HG03095 (cell line): ENCODE data around the gene RSL1D1.
"Not testable (repeated sequence)": the region's sequence is repeated elsewhere in the genome, so short reads cannot be mapped to it uniquely, and the experiment has no call there.

ENCODE experiments used
- ATAC-seq: cut with Tn5 transposase; IDR thresholded peaks from one replicate; pipeline ENCODE4 v1.9.1; 2021; ENCODE audit warnings: moderate library complexity; ENCODE audit not compliant: unreplicated experiment

RSL1D1 gene

DNA sequence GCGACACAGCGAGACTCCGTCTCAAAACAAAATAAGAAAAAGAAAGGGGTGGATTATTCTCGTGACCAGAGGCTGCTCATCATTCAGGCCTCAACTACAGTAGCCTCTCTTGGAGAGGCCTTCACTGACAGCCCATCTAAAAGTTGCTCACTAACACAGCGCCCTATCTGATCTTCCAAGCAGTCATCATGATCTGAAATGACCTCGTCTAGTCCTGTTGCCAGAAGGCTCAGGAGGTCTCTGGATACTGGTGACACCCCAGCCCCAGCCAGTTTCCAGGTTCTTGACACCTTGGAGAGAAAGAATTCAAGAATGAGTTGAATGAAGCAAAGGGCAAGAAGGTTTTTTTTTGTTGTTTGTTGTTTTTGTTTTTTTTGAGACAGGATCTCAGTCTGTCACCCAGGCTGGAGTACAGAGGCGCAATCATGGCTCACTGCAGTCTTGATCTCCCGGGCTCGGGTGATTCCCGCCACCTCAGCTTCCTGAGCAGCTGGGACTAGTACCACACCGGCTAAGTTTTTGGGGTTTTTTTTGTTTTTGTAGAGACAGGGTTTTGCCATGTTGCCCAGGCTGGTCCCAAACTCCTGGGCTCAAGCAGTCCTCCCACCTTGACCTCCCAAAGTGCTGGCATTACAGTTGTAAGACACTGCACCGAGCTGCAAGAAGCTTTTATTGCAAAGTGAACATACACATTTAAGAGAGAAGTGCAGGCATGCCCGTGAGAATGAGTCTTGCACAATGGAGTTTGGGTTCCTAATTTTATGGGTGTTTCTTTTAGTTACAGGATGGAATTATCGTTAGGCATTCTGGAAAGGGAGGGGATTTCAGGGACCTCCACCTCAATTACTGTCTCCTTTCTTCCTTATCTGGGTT lies 51.6 kb downstream of the RSL1D1 start:
- ATAC-seq, result no peak

DNA sequence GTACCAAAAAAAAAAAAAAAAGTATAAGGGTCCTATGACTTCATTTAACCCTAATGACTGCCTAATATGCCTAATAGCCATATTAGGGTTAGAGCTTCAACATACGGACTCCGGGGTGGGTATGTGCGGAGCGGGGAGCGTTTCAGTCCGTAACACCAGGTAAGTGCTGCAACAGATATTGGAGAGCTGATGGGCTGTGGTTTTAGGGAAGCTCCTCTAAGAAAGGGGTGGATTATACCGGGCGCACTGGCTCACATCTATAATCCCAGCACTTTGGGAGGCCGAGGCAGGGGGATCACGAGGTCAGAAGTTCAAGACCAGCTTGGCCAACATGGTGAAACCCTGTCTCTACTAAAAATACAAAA lies 52.3 kb downstream of the RSL1D1 start:
- no peak for ATAC-seq

DNA sequence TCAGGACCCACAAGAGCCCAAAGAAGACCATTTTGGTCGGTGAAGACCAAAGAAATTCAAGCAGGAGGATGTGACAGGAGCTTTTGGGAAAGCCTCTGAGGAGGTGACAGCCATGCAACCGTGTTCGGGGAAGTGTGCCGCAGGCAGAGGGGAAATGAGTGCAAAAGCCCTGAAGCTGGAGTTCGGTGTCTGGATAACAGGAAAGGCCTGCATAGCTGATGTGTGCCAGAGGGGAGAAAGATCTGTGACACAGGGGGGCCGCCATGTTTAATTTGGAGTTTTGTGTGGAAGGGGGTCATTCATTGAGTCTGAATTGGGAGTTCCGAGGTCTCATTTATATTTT lies 53.4 kb downstream of the RSL1D1 start:
- ATAC-seq, result no peak

DNA sequence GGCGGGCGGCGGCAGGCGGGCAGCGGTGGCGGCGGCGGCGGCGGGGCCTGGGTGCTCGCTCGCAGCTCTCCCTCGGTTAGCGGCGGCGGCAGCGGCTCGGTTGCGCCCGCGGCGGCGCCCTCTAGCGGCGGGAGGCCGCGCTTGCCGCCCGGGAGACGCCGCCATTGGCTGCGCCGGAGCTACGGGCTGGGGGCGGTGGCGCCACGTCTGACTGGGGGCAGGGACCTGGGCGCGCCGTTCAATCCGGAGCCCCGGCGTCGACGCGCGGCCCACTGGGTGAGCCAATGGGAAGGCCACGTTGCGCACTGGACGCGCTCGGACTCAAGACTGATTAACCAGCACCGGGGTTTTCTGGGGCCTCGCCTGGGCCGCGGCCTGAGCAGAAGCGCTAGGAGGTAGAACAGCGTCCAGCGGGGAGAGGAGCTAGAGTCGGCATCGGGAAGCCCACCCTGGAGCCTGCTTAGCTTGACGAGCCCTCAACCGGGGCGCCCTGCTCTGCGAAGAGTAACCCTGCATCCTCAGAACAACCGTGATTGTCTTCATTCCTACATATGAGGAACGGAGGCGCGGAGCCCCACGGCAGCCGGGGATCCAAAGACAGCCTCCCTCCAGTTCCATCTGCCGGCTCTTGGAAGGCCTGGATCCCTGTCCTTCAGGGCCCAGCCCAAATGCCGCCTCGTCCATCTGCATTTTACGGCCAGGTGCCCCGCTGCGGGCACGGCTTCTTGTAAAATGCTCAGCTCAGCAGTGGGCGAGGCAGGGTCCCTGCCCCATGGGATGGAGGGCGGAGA lies 54.0 kb downstream of the RSL1D1 start, which contains the start of gene ZC3H7A:
ZC3H7A (minus strand) TSS at position 93 of the 791 bp plus-strand sequence. CDS start 14,904 bp downstream, outside the sequence.
- peak; percentile 82 for ATAC-seq

DNA sequence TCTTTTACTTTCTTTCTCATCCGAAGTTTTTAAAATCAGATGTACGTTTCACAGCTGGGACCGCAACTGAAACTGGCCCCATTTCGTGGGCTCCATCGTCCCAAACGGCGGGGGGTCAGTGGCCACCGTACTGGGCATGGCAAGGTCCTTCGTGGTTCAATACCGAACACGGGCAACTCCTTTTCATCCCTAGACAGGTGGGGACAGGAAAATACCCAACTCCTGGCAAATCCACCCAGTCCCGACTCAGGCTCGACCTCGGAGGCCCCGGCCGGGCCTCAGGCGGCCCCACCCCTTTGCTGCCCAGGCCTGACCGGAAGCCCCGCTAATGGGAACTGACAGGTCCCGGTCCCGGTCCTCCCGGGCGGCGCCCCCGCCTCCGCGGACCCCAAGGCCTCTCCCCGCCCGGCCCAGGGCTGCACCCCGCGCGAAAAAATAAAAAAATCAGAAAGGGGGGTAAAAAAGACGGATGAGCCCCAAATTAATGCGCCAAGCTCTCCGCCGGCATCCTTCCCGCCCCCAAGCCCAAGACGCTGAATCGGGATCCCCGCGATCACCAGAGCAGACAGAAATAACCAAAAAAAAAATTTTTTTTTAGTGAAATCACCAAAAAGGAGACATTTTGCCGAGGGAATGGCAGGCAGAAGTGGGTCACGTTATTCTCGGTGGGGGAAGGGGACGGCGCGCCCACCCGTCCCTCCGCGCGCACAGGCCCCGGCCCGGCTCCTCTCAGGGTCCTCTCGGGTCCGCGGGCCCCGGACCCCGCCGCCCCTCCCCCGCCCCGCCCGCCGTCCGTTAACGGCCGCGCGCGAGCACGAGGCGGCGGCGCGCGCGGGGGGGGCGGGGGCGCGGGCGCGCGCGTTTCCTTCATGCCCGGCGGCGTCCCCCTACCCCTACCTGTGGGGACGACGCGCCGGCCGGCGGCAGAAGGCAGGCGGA lies 54.8 kb downstream of the RSL1D1 start:
- peak; percentile 4 for ATAC-seq

DNA sequence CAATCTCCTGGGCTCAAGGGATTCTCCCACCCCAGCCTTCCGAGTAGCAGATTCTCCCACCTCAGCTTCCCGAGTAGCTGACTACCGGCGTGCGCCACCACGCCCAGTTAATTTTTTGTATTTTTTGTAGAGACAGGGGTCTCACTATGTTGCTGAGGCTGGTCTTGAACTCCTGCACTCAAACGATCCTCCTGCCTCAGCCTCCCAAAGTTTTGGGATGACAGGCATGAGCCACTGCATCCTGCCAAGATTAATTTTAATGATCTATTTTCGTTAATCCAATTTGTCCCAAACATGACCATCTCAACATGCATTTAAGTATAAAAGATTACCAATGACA lies 55.5 kb downstream of the RSL1D1 start:
- ATAC-seq, result no peak

DNA sequence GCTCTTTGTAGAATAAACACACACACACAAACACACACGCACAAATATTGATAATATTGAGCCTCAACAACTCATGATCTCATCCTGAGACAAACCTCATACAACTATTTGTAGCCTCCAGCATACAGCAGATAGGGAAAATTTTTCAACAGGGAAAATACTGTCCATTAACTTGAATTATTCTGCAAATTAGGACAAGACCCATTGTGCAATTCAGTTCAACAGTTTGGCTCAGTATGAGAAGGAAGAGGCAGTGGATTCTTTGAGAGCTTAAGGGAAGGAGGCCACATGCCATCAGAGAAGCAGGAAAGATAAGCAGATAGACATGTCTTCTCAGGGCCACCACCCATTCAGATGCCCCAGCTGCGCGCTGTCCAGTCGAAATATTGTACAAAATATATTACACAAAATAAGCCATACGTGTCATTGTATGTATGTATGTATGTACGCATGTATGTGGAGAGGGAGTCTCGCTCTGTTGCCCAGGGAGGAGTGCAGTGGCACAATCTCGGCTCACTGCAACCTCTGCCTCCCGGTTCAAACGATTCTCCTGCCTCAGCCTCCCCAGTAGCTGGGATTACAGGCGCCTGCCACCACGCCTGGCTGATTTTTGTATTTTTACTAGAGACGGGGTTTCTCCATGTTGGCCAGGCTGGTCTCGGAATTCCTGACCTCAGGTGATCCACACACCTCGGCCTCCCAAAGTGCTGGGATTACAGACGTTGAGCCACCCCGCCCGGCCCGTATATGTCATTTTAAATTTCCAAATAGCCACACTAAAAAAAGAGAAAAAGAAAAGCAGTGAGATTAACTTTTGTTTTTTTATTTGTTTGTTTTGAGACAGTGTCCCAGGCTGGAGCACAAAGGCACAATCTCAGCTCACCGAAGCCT lies 56.1 kb downstream of the RSL1D1 start:
- ATAC-seq, result no peak

DNA sequence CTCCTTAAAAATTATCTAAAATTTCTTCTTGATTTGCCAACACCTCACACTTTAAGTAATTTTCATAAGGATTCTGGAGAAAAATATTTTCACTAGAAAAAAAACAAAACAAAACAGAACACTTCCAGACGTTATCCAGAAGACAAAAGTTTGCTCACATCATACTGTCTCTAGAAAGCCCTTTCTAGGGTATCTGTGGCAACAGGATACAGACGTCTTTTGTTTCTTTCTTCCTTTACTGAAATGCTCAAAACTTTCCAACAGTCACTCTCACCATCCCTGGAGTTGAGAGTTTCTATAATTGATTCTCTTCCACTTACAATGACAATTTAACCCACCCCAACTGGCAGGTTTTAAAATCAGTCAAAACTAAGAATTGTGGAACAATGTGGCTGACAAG lies 56.9 kb downstream of the RSL1D1 start:
- ATAC-seq, result no peak

DNA sequence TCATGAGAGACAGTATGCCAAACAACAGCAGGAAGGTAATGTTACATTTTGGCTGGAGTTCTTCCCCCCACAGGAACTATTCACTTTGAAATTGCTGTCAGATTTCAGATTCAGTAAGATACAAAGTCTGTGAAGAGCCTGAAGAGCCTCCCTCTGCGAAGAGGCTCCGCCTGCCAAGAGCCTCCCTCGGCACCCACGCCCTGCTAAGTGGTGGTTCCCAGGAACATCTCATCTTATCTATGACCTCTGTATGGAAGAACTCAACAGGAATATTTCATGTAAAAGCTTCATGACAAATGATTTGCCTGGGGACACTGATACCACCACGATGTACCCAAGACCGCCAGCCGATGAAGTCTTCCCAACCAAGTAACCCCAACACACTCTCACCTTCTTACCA lies 57.5 kb downstream of the RSL1D1 start:
- no peak for ATAC-seq

DNA sequence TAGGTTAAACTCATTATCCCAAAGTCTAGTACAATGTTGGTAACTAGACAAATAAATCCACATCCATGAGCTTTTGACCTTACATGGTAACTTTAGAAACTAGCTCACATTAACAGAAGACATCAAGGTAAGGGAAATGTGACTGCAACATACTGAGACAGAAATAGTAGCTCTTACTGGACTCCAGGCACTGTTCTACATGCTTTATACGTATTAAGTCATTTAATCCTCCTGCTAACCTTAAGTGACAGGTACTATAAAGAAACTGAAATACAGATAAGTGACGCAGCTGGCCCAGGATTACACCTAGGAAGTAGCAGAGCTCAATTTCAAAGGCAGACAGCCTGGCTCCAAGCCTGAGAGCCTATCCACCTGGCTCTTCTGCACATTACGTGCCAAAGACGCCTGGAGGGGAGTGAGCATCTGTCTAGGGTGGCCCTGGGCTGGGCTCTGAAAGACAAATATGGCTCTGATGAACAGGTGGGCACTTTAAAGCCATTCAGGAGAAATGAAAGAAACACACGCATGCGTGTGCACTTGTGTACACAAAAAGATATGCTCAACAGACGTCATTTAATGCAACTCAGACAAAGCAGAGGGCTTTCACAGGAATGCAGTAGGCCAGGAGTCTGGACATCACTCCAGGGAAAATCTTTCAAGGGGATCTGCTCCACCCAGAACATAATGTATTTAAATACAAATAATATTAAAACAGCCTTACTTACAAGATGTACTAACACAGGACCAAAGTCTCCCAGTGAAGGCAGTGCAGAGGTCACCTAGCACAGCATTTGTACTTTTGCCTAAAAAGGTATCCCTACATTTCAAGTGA lies 58.7 kb downstream of the RSL1D1 start:
- ATAC-seq, result no peak

DNA sequence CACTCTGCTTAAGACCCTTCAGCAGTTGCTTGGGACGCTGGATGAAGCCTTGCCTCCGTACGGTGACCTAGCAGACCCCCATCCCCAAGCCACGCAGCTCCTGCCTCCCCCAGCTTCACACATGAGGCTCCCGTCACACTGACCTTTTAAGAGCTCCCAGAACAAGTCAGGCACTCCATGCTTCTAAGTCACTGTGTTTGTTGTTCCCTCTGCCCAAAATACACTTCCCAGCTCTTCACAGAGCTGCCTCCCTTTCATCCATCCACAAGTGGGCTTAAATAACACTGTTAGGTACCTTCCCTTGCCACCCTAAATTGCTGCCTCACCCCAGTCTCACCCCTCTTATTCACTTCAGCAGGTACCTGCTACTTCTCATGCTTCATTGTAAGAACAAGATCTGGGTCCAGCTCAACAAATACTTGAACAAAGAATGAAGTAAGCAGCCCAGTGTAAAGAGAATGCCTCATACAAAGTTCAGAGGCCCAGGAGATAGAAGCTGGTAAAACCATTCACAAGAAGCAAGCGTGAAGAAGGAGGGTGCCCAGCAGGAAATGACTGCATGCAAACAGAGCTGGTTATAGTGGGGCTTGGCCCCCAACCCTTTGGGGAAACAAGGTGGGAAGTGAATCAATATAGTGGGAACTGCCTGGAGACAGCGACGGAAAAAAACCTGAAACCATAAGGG lies 60.1 kb downstream of the RSL1D1 start:
- ATAC-seq, result no peak

DNA sequence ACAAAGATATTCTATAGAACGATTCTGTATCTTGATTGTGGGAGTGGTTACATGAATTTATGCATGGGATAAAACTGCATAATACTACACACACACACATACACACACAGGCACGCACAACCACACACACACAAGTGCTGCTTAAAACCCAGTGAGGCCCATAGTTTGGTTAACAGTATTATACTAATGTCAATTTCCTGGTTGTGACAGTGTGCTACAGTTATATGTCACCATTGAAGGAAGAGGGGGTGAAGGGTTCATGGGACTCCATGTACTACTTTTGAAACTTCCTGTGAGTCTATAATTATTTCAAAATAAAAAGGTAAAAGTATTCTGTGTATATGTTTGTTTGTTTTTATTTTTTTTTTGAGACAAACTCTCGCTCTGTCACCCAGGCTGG lies 62.4 kb downstream of the RSL1D1 start:
- no peak for ATAC-seq

DNA sequence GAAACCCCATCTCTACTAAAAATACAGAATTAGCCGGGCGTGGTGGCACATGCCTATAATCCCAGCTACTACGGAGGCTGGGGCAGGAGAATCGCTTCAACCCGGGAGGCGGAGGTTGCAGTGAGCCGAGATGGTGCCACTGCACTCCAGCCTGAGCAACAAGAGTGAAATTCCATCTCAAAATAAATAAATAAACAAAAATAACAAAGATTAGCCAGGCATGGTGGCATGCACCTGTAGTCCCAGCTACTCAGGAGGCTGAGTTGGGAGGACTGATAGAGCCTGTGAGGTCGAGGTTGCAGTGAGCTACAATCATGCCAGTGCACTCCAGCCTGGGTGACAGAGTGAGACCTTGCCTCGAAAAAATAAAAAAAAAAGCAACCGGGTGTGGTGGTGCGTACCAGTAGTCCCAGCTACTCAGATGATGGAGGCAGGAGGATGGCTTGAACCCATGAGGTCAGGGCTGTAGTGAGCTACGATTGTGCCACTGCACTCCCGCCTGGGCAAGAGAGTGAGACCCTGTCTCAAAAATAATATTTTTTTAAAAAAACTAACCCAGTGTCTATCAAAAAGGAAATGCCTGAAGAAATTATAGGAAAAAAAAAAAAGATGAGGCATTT lies 66.3 kb downstream of the RSL1D1 start:
- not testable (repeated sequence) for ATAC-seq

DNA sequence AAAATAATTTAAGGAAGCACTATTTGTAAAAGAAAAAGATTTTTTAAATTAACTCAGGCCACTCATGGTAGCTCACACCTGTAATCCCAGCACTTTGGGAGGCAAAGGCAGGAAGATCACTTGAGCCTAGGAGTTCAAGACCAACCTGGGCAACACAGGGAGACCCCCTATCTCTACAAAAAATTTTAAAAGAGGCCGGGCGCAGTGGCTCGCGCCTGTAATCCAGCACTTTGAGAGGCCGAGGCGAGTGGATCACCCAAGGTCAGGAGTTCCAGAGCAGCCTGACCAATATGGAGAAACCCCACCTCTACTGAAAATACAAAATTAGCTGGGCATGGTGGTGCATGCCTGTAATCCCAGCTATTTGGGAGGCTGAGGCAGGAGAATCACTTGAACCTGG lies 67.0 kb downstream of the RSL1D1 start:
- not testable (repeated sequence) for ATAC-seq

DNA sequence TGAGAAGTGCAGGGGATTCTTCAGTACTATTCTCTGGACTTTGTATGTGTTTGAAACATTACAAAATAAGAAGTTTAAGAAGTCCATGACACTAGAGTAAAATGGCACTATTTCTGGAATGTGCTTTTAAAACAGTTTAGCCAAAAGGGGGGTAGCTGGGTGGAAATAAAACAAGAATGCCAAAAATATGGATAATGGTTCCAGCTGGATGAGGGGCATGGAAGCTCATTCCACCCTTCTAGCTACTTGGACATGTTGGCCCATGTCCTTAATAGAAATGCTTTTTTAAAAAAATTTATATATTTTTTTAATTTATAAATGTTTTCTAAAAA lies 67.3 kb downstream of the RSL1D1 start:
- no peak for ATAC-seq
